SK-N-SH (cell line): ENCODE results near the gene SCTR. TPM values are rescaled to one million over a fixed set of nuclear protein-coding genes. Genes with fewer than 3 reads are reported as not detected.
A peak's percentile ranks its signal among the peaks of the same experiment; 100 is the strongest.

Source experiments
- CTCF ChIA-PET: fragments of 300-600, 350-600 bp; formaldehyde crosslinking; extraction: SDS; loops from one replicate; lab custom pipeline; 2021; lab: Yijun Ruan, JAX
- POLR2A ChIA-PET: fragments of 350-600 bp; sonication (Branson Sonifier 250); formaldehyde crosslinking; extraction: SDS; loops from one replicate; lab custom pipeline; 2020; ENCODE audit warnings: antibody characterized with exemption, inconsistent platforms; lab: Yijun Ruan, JAX
- DNase-seq: peaks from one replicate; pipeline ENCODE4 v3.0.0; 2012
- H2AFZ ChIP-seq: fragments of 200-600 bp; sonication (generic); 2 replicates; pipeline ENCODE4 v1.8.1; 2016; ENCODE audit warnings: antibody characterized with exemption, mild to moderate bottlenecking, low read depth
- H3F3A ChIP-seq: fragments of 200-600 bp; sonication (generic); replicated peaks from 2 replicates; pipeline ENCODE3; 2016; ENCODE audit warnings: antibody characterized with exemption, mild to moderate bottlenecking; ENCODE audit not compliant: insufficient read depth
- H3K27ac ChIP-seq, 2 experiments: fragments of 200-500 bp in 1 of 2; fragments of 200-600 bp in 1 of 2; sonication (Bioruptor generic) in 1 of 2; sonication (generic), shearing (Covaris generic) in 1 of 2; 2 replicates each; pipeline versions ENCODE4 v1.5.1 to v1.6.1; 2014 to 2016; ENCODE audit warnings: low read depth in 2 of 2, inconsistent platforms in 1 of 2, low read length in 1 of 2, mild to moderate bottlenecking in 1 of 2, mixed read lengths in 1 of 2
- H3K27me3 ChIP-seq: fragments of 200-600 bp; sonication (generic), shearing (Covaris generic); 2 replicates; pipeline ENCODE4 v1.6.1; 2016; ENCODE audit warnings: mixed run types; ENCODE audit not compliant: insufficient read depth
- H3K36me3 ChIP-seq, 2 experiments: fragments of 200-500 bp in 1 of 2; fragments of 200-600 bp in 1 of 2; sonication (Bioruptor generic) in 1 of 2; sonication (generic) in 1 of 2; replicated peaks in 1 of 2; 2 replicates each; pipeline versions ENCODE3 to v1.5.1; 2014 to 2016; ENCODE audit warnings: low read length in 1 of 2, mild to moderate bottlenecking in 1 of 2; ENCODE audit not compliant: insufficient read depth in 2 of 2, control insufficient read depth in 1 of 2
- H3K4me1 ChIP-seq, 2 experiments: fragments of 200-500 bp in 1 of 2; fragments of 200-600 bp in 1 of 2; sonication (Bioruptor generic) in 1 of 2; sonication (generic), shearing (Covaris generic) in 1 of 2; 2 replicates each; pipeline versions ENCODE4 v1.5.1 to v1.6.1; 2014 to 2016; ENCODE audit warnings: low read depth in 1 of 2, low read length in 1 of 2, mixed run types in 1 of 2; ENCODE audit not compliant: insufficient read depth in 2 of 2, control insufficient read depth in 1 of 2
- H3K4me2 ChIP-seq: fragments of 200-600 bp; sonication (generic), shearing (Covaris generic); 2 replicates; pipeline ENCODE4 v1.6.1; 2017; ENCODE audit warnings: mixed run types
- H3K4me3 ChIP-seq, 2 experiments: fragments of 200-500 bp in 1 of 2; fragments of 200-600 bp in 1 of 2; sonication (Bioruptor generic) in 1 of 2; sonication (generic), shearing (Covaris generic) in 1 of 2; 2 replicates each; pipeline versions ENCODE4 v1.5.1 to v1.8.1; 2014 to 2016; ENCODE audit warnings: low read depth in 2 of 2, inconsistent platforms in 1 of 2, low read length in 1 of 2, mild to moderate bottlenecking in 1 of 2, mixed read lengths in 1 of 2, moderate library complexity in 1 of 2
- H3K79me2 ChIP-seq: fragments of 200-600 bp; sonication (generic); 2 replicates; pipeline ENCODE4 v1.8.1; 2017; ENCODE audit warnings: mild to moderate bottlenecking; ENCODE audit not compliant: insufficient read depth
- H3K9ac ChIP-seq: fragments of 200-600 bp; sonication (generic); 2 replicates; pipeline ENCODE4 v1.6.1; 2017; ENCODE audit warnings: mixed run types
- H3K9me2 ChIP-seq: fragments of 200-600 bp; sonication (generic); 2 replicates; pipeline ENCODE4 v1.6.1; 2017; ENCODE audit warnings: mixed run types
- H3K9me3 ChIP-seq: fragments of 200-600 bp; sonication (generic); 2 replicates; pipeline ENCODE4 v1.6.1; 2017; ENCODE audit warnings: mixed run types, mild to moderate bottlenecking, moderate library complexity
- H4K20me1 ChIP-seq: fragments of 200-600 bp; sonication (generic); 2 replicates; pipeline ENCODE4 v1.6.1; 2017; ENCODE audit warnings: mild to moderate bottlenecking, mixed run types; ENCODE audit not compliant: insufficient read depth
- CHD2 ChIP-seq: fragments of 150-350 bp; IDR thresholded peaks from 2 replicates; pipeline ENCODE4 v1.6.1; 2018; ENCODE audit warnings: low read length; ENCODE audit not compliant: partially characterized antibody
- ELF1 ChIP-seq: IDR thresholded peaks from 2 replicates; pipeline ENCODE4 v1.4.0; 2012
- FOSL2 ChIP-seq: IDR thresholded peaks from 2 replicates; pipeline ENCODE4 v1.4.0; 2012; ENCODE audit warnings: low read depth, mild to moderate bottlenecking, moderate library complexity, borderline replicate concordance
- FOXM1 ChIP-seq: IDR thresholded peaks from 2 replicates; pipeline ENCODE4 v1.4.0; 2012; ENCODE audit warnings: low read depth, mild to moderate bottlenecking
- GABPA ChIP-seq: IDR thresholded peaks from 2 replicates; pipeline ENCODE4 v1.4.0; 2012; ENCODE audit warnings: low read depth, mild to moderate bottlenecking
- GATA2 ChIP-seq: sonication (generic); formaldehyde crosslinking; IDR thresholded peaks from 2 replicates; pipeline ENCODE4 v1.5.0; 2020; ENCODE audit warnings: mild to moderate bottlenecking, missing genetic modification reagents
- MXI1 ChIP-seq: IDR thresholded peaks from 2 replicates; pipeline ENCODE4 v1.6.1; 2012; ENCODE audit warnings: mild to moderate bottlenecking, low read depth, low read length, improper control_type of control experiment
- NFIC ChIP-seq: IDR thresholded peaks from 2 replicates; pipeline ENCODE4 v1.4.0; 2012; ENCODE audit warnings: borderline replicate concordance
- NRF1 ChIP-seq: IDR thresholded peaks from 2 replicates; pipeline ENCODE4 v1.6.1; 2012; ENCODE audit warnings: low read depth, mild to moderate bottlenecking, low read length
- RFX5 ChIP-seq: IDR thresholded peaks from 2 replicates; pipeline ENCODE4 v1.6.1; 2012; ENCODE audit warnings: mild to moderate bottlenecking, improper control_type of control experiment, low read length
- RXRA ChIP-seq: IDR thresholded peaks from 2 replicates; pipeline ENCODE4 v1.4.0; 2012; ENCODE audit warnings: low read depth, mild to moderate bottlenecking, borderline replicate concordance
- TCF12 ChIP-seq: IDR thresholded peaks from 2 replicates; pipeline ENCODE4 v1.4.0; 2012
- TEAD4 ChIP-seq: IDR thresholded peaks from 2 replicates; pipeline ENCODE4 v1.4.0; 2012; ENCODE audit warnings: mild to moderate bottlenecking, borderline replicate concordance; ENCODE audit not compliant: insufficient read depth
- WGBS: methylation state at CpG from one replicate; pipeline ENCODE4 v1.1.6; 2017; ENCODE audit warnings: low lambda C conversion rate; 5-methylcytosine and 5-hydroxymethylcytosine counted together
- polyA plus RNA-seq, 3 experiments: library from polyadenylated mRNA; depleted of rRNA; stranded (reverse); fragments of >200 nt; gene quantifications; 2 replicates each; pipeline ENCODE4 v1.2.3, GENCODE V29; 2012
- TF ChIP-seq, protein P1 (sequence below): IDR thresholded peaks from 2 replicates; pipeline ENCODE4 v1.4.0; 2012; ENCODE audit warnings: low read depth, borderline replicate concordance
- TF ChIP-seq, protein P2 (sequence below): fragments of 200-600 bp; sonication (generic); IDR thresholded peaks from 2 replicates; pipeline ENCODE4 v1.6.1; 2017; ENCODE audit warnings: antibody characterized with exemption, mild to moderate bottlenecking, moderate library complexity
- TF ChIP-seq, protein P3 (sequence below): IDR thresholded peaks from 2 replicates; pipeline ENCODE4 v1.6.1; 2012; ENCODE audit warnings: mild to moderate bottlenecking, low read depth, low read length, moderate library complexity

The SCTR gene
- polyA plus RNA-seq, 1 of the 3 experiments (the other 2 are of a cell fraction): not detected

DNA sequence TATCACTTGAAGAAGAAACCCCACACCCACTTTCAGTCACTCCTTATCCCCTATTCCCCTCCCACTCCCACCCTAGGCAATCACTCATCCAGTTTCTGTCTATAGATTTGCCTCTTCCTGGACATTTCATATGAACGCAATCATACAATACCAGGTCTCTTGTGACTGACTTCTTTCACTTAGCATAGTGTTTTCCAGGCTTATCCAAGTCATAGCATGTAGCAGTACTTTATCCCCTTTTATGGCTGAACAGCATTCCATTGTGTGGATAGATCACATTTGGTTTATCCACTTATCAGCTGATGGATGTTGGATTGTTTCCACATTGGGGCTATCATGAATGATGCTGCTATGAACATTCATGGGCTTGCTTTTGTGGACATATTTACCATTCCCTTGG is 26.6 kb upstream of the SCTR start (continued):
- TF ChIP-seq NRF1: no peak
- TF ChIP-seq RFX5: no peak
- TF ChIP-seq, protein P1, sequence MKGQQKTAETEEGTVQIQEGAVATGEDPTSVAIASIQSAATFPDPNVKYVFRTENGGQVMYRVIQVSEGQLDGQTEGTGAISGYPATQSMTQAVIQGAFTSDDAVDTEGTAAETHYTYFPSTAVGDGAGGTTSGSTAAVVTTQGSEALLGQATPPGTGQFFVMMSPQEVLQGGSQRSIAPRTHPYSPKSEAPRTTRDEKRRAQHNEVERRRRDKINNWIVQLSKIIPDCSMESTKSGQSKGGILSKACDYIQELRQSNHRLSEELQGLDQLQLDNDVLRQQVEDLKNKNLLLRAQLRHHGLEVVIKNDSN: no peak
- TF ChIP-seq ELF1: no peak
- TF ChIP-seq MXI1: no peak

DNA sequence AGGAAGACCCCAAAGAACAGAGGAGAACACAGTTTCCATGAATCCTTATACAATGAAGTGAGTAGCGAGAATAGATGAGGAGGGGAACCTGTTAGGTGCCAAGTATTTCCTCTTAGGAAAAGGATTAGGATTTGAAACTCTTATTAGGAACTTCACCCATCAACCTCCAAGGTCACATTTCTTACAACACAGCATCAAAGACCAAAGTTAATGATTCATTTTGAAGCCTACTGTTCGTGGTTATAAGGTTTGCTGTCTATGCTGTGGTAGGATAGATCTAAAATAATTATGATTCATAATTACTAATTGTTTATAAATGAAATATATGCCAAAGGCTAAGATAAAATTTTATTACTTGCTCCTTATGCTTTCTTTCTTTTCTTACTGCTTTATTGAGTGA is 26.1 kb upstream of the SCTR start:
- no peak for TF ChIP-seq GATA2 (CRISPR knock-in tag)
- no peak for TF ChIP-seq FOXM1
- no peak for TF ChIP-seq RXRA
- no peak for TF ChIP-seq GABPA
- TF ChIP-seq, protein P1: no peak
- Histone ChIP-seq H3K27me3 (no peaks in the 10 kb centered on the region), H3K9me3 (no peaks in the 10 kb centered on the region), H3K9me2 (no peaks in the 10 kb centered on the region), H3F3A (no peaks in the 10 kb centered on the region), H3K9ac (no peak overlapping the region), H3K4me2 (no peak overlapping the region), H3K4me3 (no peak overlapping the region), H4K20me1 (no peaks in the 10 kb centered on the region), H3K79me2 (no peaks in the 10 kb centered on the region), H3K27ac (no peak overlapping the region), H3K36me3 (no peaks in the 10 kb centered on the region), H3K4me1 (peaks cover 0 to 6% of the 10 kb centered on the region in 2 experiments; a peak in 2 of 4 replicates), H2AFZ (no peak overlapping the region)
- WGBS: 60% methylated on average over 2 of the region's 2 CpGs
- ChIA-PET CTCF (interaction anchor here (1.1 kb wide), 1 partner anchor 30 kb away, joined by 3 read pairs; no protein-coding TSS in a partner anchor), POLR2A (no interaction called here)
- no peak for DNase-seq

DNA sequence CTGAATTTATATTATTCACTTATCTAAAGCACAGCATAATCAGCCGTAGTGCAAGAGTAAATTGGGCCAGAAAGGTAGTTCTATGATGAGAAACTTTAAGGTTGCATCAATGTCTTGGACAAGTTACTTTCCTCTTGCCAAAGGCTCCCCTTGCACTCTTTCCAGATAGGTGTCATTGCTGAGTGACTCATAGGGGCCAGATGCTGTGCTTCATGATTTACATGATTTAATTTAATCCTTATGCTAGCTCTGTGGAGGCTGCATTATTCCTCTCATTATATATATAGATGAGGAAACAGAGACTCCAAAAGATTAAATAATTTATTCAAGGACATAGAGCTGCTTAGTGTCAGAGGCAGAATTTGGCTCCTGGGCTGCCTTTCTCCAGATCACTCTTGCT is 25.0 kb upstream of the SCTR start:
- CTCF ChIA-PET: interaction anchor here (1.2 kb wide), 1 partner anchor 743 kb away, joined by 3 read pairs; no protein-coding TSS in a partner anchor
- no peak overlapping the region for H2AFZ ChIP-seq
- no peaks in the 10 kb centered on the region for H3K36me3 ChIP-seq
- no peak overlapping the region for H3K4me3 ChIP-seq
- no peaks in the 10 kb centered on the region for H3F3A ChIP-seq
- POLR2A ChIA-PET: no interaction called here
- TF ChIP-seq GABPA: no peak
- TF ChIP-seq GATA2 (CRISPR knock-in tag): no peak
- TF ChIP-seq, protein P1: no peak
- TF ChIP-seq FOSL2: peak; percentile 16; the same call in 1 of the 2 replicates
- TF ChIP-seq FOXM1: no peak
- TF ChIP-seq NFIC: no peak
- peak; percentile 58 for TF ChIP-seq TCF12
- no peak for TF ChIP-seq RXRA
- TF ChIP-seq, protein P2, sequence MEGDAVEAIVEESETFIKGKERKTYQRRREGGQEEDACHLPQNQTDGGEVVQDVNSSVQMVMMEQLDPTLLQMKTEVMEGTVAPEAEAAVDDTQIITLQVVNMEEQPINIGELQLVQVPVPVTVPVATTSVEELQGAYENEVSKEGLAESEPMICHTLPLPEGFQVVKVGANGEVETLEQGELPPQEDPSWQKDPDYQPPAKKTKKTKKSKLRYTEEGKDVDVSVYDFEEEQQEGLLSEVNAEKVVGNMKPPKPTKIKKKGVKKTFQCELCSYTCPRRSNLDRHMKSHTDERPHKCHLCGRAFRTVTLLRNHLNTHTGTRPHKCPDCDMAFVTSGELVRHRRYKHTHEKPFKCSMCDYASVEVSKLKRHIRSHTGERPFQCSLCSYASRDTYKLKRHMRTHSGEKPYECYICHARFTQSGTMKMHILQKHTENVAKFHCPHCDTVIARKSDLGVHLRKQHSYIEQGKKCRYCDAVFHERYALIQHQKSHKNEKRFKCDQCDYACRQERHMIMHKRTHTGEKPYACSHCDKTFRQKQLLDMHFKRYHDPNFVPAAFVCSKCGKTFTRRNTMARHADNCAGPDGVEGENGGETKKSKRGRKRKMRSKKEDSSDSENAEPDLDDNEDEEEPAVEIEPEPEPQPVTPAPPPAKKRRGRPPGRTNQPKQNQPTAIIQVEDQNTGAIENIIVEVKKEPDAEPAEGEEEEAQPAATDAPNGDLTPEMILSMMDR: no peak
- TF ChIP-seq, protein P3, sequence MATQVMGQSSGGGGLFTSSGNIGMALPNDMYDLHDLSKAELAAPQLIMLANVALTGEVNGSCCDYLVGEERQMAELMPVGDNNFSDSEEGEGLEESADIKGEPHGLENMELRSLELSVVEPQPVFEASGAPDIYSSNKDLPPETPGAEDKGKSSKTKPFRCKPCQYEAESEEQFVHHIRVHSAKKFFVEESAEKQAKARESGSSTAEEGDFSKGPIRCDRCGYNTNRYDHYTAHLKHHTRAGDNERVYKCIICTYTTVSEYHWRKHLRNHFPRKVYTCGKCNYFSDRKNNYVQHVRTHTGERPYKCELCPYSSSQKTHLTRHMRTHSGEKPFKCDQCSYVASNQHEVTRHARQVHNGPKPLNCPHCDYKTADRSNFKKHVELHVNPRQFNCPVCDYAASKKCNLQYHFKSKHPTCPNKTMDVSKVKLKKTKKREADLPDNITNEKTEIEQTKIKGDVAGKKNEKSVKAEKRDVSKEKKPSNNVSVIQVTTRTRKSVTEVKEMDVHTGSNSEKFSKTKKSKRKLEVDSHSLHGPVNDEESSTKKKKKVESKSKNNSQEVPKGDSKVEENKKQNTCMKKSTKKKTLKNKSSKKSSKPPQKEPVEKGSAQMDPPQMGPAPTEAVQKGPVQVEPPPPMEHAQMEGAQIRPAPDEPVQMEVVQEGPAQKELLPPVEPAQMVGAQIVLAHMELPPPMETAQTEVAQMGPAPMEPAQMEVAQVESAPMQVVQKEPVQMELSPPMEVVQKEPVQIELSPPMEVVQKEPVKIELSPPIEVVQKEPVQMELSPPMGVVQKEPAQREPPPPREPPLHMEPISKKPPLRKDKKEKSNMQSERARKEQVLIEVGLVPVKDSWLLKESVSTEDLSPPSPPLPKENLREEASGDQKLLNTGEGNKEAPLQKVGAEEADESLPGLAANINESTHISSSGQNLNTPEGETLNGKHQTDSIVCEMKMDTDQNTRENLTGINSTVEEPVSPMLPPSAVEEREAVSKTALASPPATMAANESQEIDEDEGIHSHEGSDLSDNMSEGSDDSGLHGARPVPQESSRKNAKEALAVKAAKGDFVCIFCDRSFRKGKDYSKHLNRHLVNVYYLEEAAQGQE: no peak
- TF ChIP-seq CHD2: no peak
- TF ChIP-seq TEAD4: no peak
- no peak for TF ChIP-seq MXI1
- H3K4me1 ChIP-seq: peaks cover 0 to 9% of the 10 kb centered on the region in 2 experiments; a peak in 2 of 4 replicates
- no peaks in the 10 kb centered on the region for H3K27me3 ChIP-seq
- no peaks in the 10 kb centered on the region for H3K9me2 ChIP-seq
- WGBS: 62% methylated on average over 1 of the region's 1 CpG
- no peak overlapping the region for H3K9ac ChIP-seq
- no peaks in the 10 kb centered on the region for H3K79me2 ChIP-seq
- H3K27ac ChIP-seq: peak overlapping the region in 1 of 2 experiments; percentile 22; a peak in 1 of 4 replicates
- H3K4me2 ChIP-seq: no peak overlapping the region
- peak; percentile 38 for DNase-seq
- no peaks in the 10 kb centered on the region for H4K20me1 ChIP-seq
- H3K9me3 ChIP-seq: no peaks in the 10 kb centered on the region
